Right atrium auricular region (tissue), 2 donors: ENCODE measurements around the gene LRSAM1. TPM values are rescaled to one million over a fixed set of nuclear protein-coding genes. Genes with fewer than 3 reads are reported as not detected.

Experiments used
- DNase-seq: peaks from one replicate; pipeline ENCODE4 v3.0.0-alpha.2; 2019; ENCODE audit warnings: low spot score
- H3K27ac ChIP-seq, 2 donors: fragments of 200-600 bp; sonication (generic); 1 replicate in 1 of 2; 2 replicates in 1 of 2; pipeline ENCODE4 v1.5.1; 2016 to 2019
- H3K27me3 ChIP-seq, 2 donors: fragments of 200-600 bp; sonication (generic); one replicate each; pipeline versions ENCODE4 v1.5.1 to v1.6.0; 2017 to 2019
- H3K36me3 ChIP-seq: fragments of 200-600 bp; sonication (generic); one replicate; pipeline ENCODE4 v1.5.1; 2016
- H3K4me1 ChIP-seq, 2 donors: fragments of 200-600 bp; sonication (generic); one replicate each; pipeline versions ENCODE4 v1.5.1 to v1.6.0; 2017 to 2019
- H3K4me3 ChIP-seq, 2 donors: fragments of 200-600 bp; sonication (generic); 1 replicate in 1 of 2; 2 replicates in 1 of 2; pipeline ENCODE4 v1.5.1; 2017 to 2019; ENCODE audit warnings: mild to moderate bottlenecking in 1 of 2, moderate library complexity in 1 of 2
- H3K9me3 ChIP-seq, 2 donors: fragments of 200-600 bp; sonication (generic); one replicate each; pipeline ENCODE4 v1.5.1; 2019
- CTCF ChIP-seq, 2 donors: fragments of 200-600 bp; sonication (generic); IDR thresholded peaks; one replicate each; pipeline ENCODE4 v1.5.1; 2019; ENCODE audit warnings: antibody characterized with exemption in 2 of 2
- total RNA-seq, 2 donors: library from RNA; depleted of rRNA; stranded (reverse); fragments of >200 nt; gene quantifications; one replicate each; pipeline ENCODE4 v1.1.0, GENCODE V29; 2016

LRSAM1 gene
- total RNA-seq, 2 donors from 2014 or later, result 12.0 to 23.1 TPM

GRCh38 chr9:127406799-127407491 lies 44.4 kb upstream of the LRSAM1 start:
- peaks cover 21% of the 10 kb centered on the region for H3K36me3 ChIP-seq
- TF ChIP-seq CTCF (IDR thresholded peaks at IDR 0.05), result no peak
- H3K27me3 ChIP-seq, result no peaks in the 10 kb centered on the region
- peak overlapping the region in 1 of 2 donors; percentile 27 for H3K27ac ChIP-seq
- DNase-seq, result no peak
- H3K4me1 ChIP-seq, result peaks cover 0 to 16% of the 10 kb centered on the region in 2 donors
- no peak overlapping the region for H3K4me3 ChIP-seq
- no peaks in the 10 kb centered on the region for H3K9me3 ChIP-seq

- DNase-seq, result no peak
- Histone ChIP-seq H3K27me3 (no peaks in the 10 kb centered on the region), H3K27ac (peak overlapping the region in 1 of 2 donors; percentile 27), H3K4me1 (peaks cover 0 to 16% of the 10 kb centered on the region in 2 donors), H3K4me3 (no peak overlapping the region), H3K36me3 (peaks cover 21% of the 10 kb centered on the region), H3K9me3 (no peaks in the 10 kb centered on the region)
- no peak for TF ChIP-seq CTCF (IDR thresholded peaks at IDR 0.05)
Measured at GRCh38 chr9:127407492-127407843, 43.8 kb upstream of the LRSAM1 start.

GRCh38 chr9:127411122-127411521 lies 40.2 kb upstream of the LRSAM1 start:
- Histone ChIP-seq H3K4me1 (peaks cover 0 to 16% of the 10 kb centered on the region in 2 donors), H3K9me3 (no peaks in the 10 kb centered on the region), H3K4me3 (no peak overlapping the region), H3K27me3 (no peaks in the 10 kb centered on the region), H3K27ac (no peak overlapping the region), H3K36me3 (no peaks in the 10 kb centered on the region)
- no peak for TF ChIP-seq CTCF (IDR thresholded peaks at IDR 0.05)
- no peak for DNase-seq

GRCh38 chr9:127415141-127415540 lies 36.2 kb upstream of the LRSAM1 start:
- no peaks in the 10 kb centered on the region for H3K9me3 ChIP-seq
- H3K27ac ChIP-seq, result no peak overlapping the region
- no peaks in the 10 kb centered on the region for H3K36me3 ChIP-seq
- H3K4me3 ChIP-seq, result no peak overlapping the region
- no peaks in the 10 kb centered on the region for H3K4me1 ChIP-seq
- no peak for TF ChIP-seq CTCF (IDR thresholded peaks at IDR 0.05)
- DNase-seq, result no peak
- no peaks in the 10 kb centered on the region for H3K27me3 ChIP-seq

- Histone ChIP-seq H3K4me1 (no peaks in the 10 kb centered on the region), H3K9me3 (no peaks in the 10 kb centered on the region), H3K27ac (no peak overlapping the region), H3K4me3 (no peak overlapping the region), H3K36me3 (no peaks in the 10 kb centered on the region), H3K27me3 (no peaks in the 10 kb centered on the region)
- no peak for TF ChIP-seq CTCF (IDR thresholded peaks at IDR 0.05)
- no peak for DNase-seq
Measured at GRCh38 chr9:127415657-127416056, 35.7 kb upstream of the LRSAM1 start.
